Prostate gland (tissue), 2 donors: ENCODE data around the gene ZNF367.

ENCODE experiments used
- CTCF ChIP-seq, 4 experiments: fragments of 200-600 bp in 2 of 4; fragments of 450-650 bp in 2 of 4; sonication (generic) in 2 of 4; IDR thresholded peaks; 1 replicate in 3 of 4; 2 replicates in 1 of 4; pipeline ENCODE4 v1.5.1; 2016 to 2019; ENCODE audit warnings: antibody characterized with exemption in 4 of 4, mild to moderate bottlenecking in 2 of 4, moderate library complexity in 2 of 4
- POLR2A ChIP-seq: fragments of 450-650 bp; IDR thresholded peaks from one replicate; pipeline ENCODE4 v1.6.1; 2016; ENCODE audit warnings: antibody characterized with exemption, mild to moderate bottlenecking

- TF ChIP-seq CTCF (IDR thresholded peaks at IDR 0.05) (no peak), POLR2A (no peak)
These were observed 39.1 kb upstream of the ZNF367 start for GRCh38 chr9:96457266-96457665.
